ENCODE data around the gene ZMIZ1.

The ZMIZ1 gene

DNA sequence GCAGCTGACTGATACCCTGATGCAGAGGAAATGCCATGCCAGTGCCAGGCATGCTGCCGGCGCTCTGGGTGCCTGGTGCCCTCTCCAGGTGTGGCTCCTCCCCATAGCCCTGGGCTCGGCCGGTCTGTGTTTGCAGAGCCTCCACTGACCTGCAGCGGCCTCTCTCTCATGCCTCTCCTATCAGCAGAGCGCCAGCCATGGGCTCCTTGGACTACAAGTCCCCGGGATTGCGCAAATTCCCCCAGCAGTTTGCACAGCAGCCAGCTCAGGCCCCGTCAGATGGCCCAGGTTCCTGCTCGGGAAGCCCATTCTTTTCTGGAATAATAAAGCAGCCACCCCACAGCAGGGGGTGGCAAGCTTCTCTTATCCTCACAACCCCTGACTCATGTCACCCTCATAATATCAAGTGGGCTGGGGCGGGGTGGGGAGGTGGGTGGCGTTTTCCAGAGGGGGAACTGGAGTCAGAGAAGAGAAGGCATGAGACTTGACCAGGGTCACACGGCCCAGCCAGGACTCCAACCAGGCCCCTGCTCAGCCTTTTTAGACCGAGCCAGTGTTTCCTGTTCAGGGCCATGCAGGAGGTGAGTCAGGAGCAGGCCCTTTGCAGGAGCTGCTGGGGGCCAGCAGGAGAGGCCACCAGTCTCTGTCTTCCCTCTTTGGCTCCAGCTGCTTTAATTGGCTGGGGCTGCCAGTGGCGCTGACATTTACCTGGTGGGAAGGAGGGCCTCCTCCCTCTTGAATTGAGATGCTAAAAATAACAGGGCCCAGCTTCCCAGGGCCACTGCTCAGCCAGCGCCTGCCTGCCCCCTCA lies 58.6 kb downstream of the ZMIZ1 start:
- DNase-seq: no peak

DNA sequence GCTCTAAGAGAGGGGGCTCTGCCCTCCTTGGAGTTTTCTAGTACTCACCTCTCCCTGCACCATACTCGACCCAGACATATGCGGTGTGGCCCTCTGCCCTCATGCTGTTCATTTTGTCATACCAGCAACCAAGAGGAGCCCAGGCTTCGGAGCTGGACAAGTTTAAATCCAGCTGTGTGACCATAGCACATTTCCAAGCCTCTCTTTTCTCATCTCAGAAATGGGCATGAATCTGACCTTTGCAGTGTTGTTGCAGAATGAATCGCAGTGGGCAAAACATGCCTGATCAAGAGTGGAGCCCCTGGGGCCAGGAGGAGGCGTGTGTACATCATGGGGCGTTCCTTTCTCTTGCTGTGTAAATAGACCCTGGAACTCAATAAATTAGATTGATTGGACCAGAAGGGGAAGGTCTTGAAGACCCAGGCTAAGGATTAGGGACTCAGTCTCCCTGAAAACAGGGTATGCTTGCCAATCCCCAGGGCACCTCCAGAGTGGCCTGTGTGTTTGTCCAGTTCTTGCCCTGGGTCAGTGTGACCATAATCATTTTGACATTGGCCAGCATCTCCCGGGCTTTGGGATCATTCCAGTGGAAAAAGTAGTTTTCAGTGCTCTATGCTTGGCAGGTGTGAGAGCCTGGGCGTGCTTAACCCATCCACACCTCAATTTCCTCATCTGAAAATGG lies 59.6 kb downstream of the ZMIZ1 start:
- no peak for DNase-seq

DNA sequence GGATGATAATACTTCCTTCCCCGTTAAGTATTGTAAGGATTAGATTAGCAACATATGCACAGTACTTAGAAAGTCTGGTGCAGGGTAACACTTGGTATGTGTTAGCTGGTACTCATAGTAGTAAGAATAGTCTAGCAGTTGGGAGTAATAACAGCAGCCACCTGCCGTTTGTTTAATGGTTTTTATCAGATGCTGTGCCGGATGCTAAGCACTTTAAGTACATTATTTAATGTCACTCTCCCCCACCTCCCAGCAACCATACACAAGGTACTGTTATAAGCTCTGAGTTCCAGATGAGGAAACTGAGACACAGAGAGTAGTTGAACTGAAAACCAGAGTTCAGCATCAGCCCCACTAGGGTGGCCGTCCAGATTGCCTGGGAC lies 60.1 kb downstream of the ZMIZ1 start:
- no peak for DNase-seq

GRCh38 chr10:79129361-79129997 lies 60.7 kb downstream of the ZMIZ1 start:
- no peak for DNase-seq

- DNase-seq: no peak
These were observed 61.5 kb downstream of the ZMIZ1 start for GRCh38 chr10:79130255-79130654.

DNA sequence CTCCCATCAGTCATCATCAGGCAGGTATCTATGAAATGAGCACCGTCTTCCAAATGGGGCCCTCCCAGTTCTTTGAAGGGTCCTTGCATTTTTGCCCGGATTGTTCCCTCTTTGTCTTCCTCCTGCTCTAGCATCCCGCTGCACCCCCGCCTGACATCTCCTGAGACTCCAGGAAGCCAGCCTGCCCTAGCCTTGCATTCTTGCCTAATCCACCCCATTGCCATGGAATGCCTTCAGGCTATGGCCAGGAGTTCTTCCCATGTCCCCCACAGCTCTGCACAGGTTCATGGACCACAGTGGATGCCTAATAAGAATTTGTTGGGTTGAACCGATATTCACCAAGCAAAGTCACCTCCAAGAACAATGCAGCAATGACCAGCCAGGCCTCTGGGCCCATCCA lies 62.1 kb downstream of the ZMIZ1 start:
- DNase-seq: no peak

- no peak for DNase-seq
These were observed 63.3 kb downstream of the ZMIZ1 start for GRCh38 chr10:79131836-79132631.

DNA sequence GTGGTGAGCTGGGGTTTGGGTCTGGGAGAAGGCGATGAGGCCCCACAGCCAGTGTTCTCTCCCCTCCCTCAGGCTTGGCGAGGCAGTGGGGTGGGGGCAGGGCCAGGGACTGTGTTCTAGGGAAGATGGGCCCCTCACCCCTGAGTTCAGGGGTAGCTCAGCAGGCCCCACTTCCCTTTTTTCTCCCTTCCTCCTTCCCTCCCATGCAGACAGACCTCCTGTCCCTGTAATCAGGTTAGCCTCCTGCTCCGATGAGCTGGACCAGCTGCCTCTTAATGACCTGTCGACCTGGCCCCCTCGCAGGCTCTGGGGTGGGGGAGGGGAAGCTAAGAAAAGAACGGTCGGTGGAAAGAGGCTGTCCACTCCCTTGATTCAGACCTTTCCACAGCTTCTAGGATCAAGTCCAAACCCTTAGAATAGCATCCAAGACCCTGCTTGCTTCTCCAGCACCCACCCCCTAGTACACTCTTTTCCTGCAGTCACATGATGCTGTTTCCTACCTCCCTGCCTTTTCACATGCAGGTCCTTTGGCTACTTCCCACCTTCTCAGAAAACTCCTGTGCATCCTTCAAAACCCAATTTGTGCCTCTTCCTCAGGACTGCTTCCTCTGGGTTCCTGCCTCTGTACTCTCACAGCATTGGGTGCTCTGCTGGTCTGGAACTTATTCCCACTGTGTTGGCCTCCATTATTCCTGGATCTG lies 64.1 kb downstream of the ZMIZ1 start:
- no peak for DNase-seq

DNA sequence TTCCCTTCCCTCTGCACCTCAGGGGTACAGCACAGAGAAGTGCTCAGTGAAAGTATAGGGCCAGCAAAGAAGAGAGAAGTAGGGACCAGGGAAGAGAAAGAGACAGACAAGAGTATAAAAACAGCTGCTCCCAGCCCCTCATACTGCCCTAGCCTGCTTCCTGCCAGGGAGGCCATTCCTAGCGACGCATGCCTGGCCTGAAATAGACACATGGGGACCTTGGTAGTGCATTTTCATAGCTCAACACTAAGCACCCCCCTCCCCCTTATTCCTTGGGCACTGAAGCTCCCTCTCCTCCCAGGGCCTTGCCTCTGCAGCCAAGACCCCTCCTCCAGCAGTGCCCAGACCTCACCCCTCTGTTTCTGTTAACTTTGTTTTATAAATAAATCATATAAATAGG lies 64.7 kb downstream of the ZMIZ1 start:
- DNase-seq: no peak

- no peak for DNase-seq
These were observed 67.0 kb downstream of the ZMIZ1 start for GRCh38 chr10:79135790-79136189.

- no peak for DNase-seq
These were observed 67.7 kb downstream of the ZMIZ1 start for GRCh38 chr10:79136236-79137005.

- DNase-seq: no peak
These were observed 68.6 kb downstream of the ZMIZ1 start for GRCh38 chr10:79137300-79137756.

- DNase-seq: peak; percentile 42
These were observed 69.1 kb downstream of the ZMIZ1 start for GRCh38 chr10:79137826-79138225.

DNA sequence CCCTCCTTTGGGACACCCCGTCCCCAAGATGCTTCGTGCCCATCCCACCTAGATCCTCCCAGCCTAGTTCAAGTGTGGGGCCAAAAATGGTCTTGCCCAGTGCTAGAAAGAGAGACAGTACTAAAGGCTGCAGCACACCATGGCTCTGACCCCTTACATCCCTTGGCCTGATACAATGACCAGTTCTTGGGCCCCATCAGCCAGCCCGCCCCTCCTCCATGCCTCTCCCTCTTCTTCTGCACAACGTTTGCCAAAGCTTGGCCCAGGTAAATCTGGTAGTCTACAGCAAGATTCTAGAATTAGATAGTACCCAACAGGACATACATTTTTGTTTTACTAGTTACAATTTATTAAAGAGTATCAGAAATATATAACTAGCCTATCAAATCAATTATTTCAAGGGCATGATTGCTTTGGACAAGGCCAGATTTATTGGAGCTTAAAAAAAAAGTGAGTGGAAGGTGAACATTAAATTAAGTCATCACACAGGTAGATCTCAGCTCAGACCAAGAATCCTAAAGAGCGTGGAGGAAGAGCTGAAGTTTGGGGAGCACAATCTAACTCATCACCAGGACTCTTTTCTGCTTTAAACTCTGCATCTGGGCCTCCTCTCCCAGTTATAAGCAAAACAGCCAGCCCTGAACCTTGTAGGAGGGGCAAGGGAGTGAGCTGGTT lies 69.8 kb downstream of the ZMIZ1 start:
- no peak for DNase-seq

GRCh38 chr10:79139124-79139835 lies 70.5 kb downstream of the ZMIZ1 start:
- DNase-seq: no peak

GRCh38 chr10:79140085-79140793 lies 71.5 kb downstream of the ZMIZ1 start:
- DNase-seq: no peak

- no peak for DNase-seq
These were observed 72.1 kb downstream of the ZMIZ1 start for GRCh38 chr10:79140855-79141254.

GRCh38 chr10:79142064-79142491 lies 73.3 kb downstream of the ZMIZ1 start:
- DNase-seq: no peak

- DNase-seq: no peak
These were observed 74.0 kb downstream of the ZMIZ1 start for GRCh38 chr10:79142522-79143309.

Measured in NK-92 treated with Interleukin-12 subunit alpha and Interleukin-12 subunit beta, amount 100 ng/mL, for 24 hours (cell line).